ENCODE measurements around the gene INTS7. TPM values are rescaled to one million over a fixed set of nuclear protein-coding genes. Genes with fewer than 3 reads are reported as not detected.

INTS7 gene
- total and polyA plus RNA-seq, 4 donors: 3.9 to 14.4 (median 10.2) TPM

DNA sequence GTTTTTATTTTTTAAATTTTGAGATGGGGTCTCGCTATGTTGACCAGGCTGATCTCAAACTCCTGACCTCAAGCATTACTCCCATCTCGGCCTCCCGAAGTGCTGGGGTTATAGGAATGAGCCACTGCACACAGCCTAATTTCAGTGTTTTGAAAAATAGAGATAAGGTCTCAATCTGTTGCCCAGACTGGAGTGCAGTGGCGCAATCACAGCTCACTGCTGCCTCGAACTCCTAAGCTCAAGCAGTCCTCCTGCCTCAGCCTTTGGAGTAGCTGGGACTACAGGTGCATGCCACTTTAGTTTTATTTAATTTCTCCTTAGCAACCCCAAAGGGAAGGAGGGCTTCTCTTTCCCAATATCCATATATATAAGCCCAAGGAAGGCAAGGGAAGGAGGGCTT lies 141.0 kb downstream of the INTS7 start:
- H3K27me3 ChIP-seq (ENCODE audit: control insufficient read depth in 4 of 4, insufficient read depth in 4 of 4, low read length in 3 of 4): no peaks in the 10 kb centered on the region
- H3K4me3 ChIP-seq (ENCODE audit: low read depth in 1 of 3, low read length in 3 of 3): no peak overlapping the region
- 59% methylated on average over 5 of the region's 5 CpGs for WGBS
- no peaks in the 10 kb centered on the region for H3K36me3 ChIP-seq (ENCODE audit: control insufficient read depth in 4 of 4, insufficient read depth in 3 of 4, low read depth in 1 of 4, low read length in 3 of 4)
- H3K4me1 ChIP-seq (ENCODE audit: control insufficient read depth in 4 of 4, insufficient read depth in 4 of 4, low read length in 3 of 4): peaks cover 5 to 28% (median 11%) of the 10 kb centered on the region in 4 donors
- H3K9me3 ChIP-seq (ENCODE audit: control insufficient read depth in 4 of 4, low read length in 3 of 4): no peaks in the 10 kb centered on the region
- TF ChIP-seq, protein P1, sequence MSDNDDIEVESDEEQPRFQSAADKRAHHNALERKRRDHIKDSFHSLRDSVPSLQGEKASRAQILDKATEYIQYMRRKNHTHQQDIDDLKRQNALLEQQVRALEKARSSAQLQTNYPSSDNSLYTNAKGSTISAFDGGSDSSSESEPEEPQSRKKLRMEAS (IDR thresholded peaks at IDR 0.05): no peak
- TF ChIP-seq, protein P2, sequence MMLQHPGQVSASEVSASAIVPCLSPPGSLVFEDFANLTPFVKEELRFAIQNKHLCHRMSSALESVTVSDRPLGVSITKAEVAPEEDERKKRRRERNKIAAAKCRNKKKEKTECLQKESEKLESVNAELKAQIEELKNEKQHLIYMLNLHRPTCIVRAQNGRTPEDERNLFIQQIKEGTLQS (IDR thresholded peaks at IDR 0.05): no peak
- no peak for TF ChIP-seq YY1 (IDR thresholded peaks at IDR 0.05)
- no peak for TF ChIP-seq TAF1 (conservative IDR thresholded peaks at IDR 0.05)
- TF ChIP-seq RXRA (IDR thresholded peaks at IDR 0.05): no peak
- TF ChIP-seq NR2F2 (IDR thresholded peaks at IDR 0.05): no peak
- TF ChIP-seq RAD21 (IDR thresholded peaks at IDR 0.05): no peak
- TF ChIP-seq ZBTB33 (IDR thresholded peaks at IDR 0.05): no peak
- TF ChIP-seq HNF4A (conservative IDR thresholded peaks at IDR 0.05): no peak
- no peak for TF ChIP-seq HNF4G (IDR thresholded peaks at IDR 0.05)
- TF ChIP-seq, protein P3, sequence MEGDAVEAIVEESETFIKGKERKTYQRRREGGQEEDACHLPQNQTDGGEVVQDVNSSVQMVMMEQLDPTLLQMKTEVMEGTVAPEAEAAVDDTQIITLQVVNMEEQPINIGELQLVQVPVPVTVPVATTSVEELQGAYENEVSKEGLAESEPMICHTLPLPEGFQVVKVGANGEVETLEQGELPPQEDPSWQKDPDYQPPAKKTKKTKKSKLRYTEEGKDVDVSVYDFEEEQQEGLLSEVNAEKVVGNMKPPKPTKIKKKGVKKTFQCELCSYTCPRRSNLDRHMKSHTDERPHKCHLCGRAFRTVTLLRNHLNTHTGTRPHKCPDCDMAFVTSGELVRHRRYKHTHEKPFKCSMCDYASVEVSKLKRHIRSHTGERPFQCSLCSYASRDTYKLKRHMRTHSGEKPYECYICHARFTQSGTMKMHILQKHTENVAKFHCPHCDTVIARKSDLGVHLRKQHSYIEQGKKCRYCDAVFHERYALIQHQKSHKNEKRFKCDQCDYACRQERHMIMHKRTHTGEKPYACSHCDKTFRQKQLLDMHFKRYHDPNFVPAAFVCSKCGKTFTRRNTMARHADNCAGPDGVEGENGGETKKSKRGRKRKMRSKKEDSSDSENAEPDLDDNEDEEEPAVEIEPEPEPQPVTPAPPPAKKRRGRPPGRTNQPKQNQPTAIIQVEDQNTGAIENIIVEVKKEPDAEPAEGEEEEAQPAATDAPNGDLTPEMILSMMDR (IDR thresholded peaks at IDR 0.05; ENCODE audit: low read depth, low read length, missing input control): no peak
- no peak for TF ChIP-seq SP1 (IDR thresholded peaks at IDR 0.05)
- TF ChIP-seq GABPA (IDR thresholded peaks at IDR 0.05 in 1 of 2, conservative IDR thresholded peaks at IDR 0.05 in 1 of 2): no peak
- TF ChIP-seq REST (IDR thresholded peaks at IDR 0.05): no peak
- TF ChIP-seq JUND (IDR thresholded peaks at IDR 0.05): no peak
- TF ChIP-seq EGR1 (IDR thresholded peaks at IDR 0.05; ENCODE audit: low read depth in 2 of 2): no peak
- TF ChIP-seq FOXA2 (IDR thresholded peaks at IDR 0.05): no peak
- TF ChIP-seq FOXA1 (IDR thresholded peaks at IDR 0.05): no peak
- DNase-seq (ENCODE audit: low spot score): no peak
- H3K27ac ChIP-seq (ENCODE audit: low read depth in 1 of 2, low read length in 2 of 2): no peak overlapping the region
- H3K9ac ChIP-seq (ENCODE audit: low read depth in 1 of 2, low read length in 2 of 2): no peak overlapping the region
